Inflammatory macrophage treated with lipopolysaccharide for 1 hour (primary cell): ENCODE data around the gene SLC5A6.

Source experiments
- DNase-seq, 2 donors: peaks; one replicate each; pipeline ENCODE4 v3.0.0-alpha.2; 2020 to 2022

The SLC5A6 gene

DNA sequence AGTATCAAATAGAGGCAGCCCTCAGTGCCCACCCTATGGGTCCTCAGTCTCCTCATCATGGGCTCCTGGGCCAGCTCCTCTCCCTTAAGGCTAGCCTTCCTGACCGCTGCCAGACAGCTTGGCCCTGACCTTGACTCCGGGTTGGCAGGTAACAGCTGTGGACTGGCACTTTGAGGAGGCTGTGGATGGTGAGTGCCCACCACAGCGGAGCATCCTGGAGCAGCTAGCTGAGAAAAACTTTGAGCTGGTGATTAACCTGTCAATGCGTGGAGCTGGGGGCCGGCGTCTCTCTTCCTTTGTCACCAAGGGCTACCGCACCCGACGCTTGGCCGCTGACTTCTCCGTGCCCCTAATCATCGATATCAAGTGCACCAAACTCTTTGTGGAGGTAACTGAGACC lies 24.1 kb upstream of the SLC5A6 start:
- DNase-seq = no peak

DNA sequence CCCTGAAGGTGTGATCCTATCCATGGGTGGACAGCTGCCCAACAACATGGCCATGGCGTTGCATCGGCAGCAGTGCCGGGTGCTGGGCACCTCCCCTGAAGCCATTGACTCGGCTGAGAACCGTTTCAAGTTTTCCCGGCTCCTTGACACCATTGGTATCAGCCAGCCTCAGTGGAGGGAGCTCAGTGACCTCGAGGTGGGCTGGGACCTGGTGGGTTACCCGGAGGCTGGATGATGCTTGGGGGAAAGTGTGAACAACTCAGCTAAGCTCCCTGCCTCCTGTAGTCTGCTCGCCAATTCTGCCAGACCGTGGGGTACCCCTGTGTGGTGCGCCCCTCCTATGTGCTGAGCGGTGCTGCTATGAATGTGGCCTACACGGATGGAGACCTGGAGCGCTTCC lies 21.3 kb upstream of the SLC5A6 start:
- no peak for DNase-seq

DNA sequence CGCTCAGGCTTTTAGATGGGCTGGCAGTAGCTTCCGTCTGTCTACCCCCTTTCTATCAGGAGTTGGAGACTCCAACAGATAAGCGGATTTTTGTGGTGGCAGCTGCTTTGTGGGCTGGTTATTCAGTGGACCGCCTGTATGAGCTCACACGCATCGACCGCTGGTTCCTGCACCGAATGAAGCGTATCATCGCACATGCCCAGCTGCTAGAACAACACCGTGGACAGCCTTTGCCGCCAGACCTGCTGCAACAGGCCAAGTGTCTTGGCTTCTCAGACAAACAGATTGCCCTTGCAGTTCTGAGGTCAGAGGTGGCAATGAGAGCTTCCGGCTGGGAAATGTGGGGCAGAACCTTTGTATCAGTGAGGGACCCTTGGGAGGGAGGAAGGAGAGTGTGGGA lies 19.9 kb upstream of the SLC5A6 start:
- no peak for DNase-seq

DNA sequence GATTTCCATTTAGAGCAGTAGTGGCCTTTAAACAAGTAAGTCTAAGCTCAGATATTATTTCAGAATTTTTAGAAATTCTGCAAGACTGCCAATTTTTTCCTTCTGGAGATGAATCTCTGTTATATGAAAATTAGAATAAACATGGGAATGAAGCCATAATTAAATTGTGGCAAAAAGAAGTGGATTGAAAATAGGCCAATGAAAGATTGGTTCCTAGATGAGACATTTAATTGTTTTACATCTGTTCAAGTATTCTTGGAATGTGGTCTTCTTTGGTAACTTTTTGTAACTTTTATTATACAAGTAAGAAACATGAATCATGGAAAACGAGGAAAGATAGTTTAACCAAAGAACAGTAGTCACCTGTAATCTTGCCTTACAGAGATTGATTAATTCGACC lies 15.4 kb upstream of the SLC5A6 start:
- no peak for DNase-seq

DNA sequence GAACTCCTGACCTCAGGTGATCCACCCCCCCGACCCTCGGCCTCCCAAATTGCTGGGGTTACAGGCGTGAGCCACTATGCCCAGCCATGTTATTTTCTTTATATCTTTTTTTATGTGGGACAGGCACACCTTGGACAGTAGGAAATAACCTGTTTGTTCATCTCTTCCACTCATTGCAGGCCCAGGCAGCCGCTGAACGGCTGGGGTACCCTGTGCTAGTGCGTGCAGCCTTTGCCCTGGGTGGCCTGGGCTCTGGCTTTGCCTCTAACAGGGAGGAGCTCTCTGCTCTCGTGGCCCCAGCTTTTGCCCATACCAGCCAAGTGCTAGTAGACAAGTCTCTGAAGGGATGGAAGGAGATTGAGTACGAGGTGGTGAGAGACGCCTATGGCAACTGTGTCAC lies 13.5 kb upstream of the SLC5A6 start:
- no peak for DNase-seq

DNA sequence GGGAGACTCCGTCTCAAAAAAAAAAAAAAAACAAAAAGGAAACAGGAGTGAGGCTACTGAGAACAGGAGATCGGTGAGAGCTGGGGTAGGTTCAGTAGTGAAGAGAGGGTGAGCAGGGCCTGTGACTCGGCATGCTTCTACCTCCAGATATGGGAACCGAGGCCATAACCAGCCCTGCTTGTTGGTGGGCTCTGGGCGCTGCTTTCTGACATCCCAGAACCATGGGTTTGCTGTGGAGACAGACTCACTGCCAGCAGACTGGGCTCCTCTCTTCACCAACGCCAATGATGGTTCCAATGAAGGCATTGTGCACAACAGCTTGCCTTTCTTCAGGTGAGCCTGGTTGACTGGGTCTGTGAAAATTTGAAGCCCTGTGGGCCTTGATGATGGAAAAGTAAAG lies 11.3 kb upstream of the SLC5A6 start:
- no peak for DNase-seq

DNA sequence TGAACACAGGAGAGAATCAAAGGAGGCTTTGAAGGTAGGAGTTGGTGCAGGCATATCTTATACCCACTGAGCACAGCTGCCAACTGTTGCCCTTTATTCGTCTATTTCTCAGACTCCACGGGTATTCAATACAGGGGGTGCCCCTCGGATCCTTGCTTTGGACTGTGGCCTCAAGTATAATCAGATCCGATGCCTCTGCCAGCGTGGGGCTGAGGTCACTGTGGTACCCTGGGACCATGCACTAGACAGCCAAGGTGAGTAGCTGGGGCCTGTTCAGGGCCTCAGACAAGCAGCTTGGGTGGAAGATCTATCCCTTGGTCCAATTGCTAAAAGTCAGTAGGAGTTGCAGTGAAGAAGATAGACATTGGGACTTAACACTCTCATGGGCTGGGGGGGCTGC lies 10.3 kb upstream of the SLC5A6 start:
- no peak for DNase-seq

DNA sequence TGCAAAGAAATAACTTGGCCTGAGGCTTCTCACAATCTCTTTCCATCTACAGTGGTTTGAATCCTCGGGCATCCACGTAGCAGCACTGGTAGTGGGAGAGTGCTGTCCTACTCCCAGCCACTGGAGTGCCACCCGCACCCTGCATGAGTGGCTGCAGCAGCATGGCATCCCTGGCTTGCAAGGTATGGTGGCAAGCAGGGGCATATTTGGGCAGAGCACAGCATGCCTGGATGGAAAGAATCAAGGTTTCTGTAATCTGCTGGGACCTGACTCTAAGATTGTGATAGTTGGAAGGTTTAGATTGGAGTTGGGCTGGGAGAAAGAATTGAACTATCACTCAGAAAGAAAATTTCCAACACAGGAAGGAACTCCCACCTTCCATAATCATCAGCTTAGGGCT lies 9.1 kb upstream of the SLC5A6 start:
- no peak for DNase-seq

DNA sequence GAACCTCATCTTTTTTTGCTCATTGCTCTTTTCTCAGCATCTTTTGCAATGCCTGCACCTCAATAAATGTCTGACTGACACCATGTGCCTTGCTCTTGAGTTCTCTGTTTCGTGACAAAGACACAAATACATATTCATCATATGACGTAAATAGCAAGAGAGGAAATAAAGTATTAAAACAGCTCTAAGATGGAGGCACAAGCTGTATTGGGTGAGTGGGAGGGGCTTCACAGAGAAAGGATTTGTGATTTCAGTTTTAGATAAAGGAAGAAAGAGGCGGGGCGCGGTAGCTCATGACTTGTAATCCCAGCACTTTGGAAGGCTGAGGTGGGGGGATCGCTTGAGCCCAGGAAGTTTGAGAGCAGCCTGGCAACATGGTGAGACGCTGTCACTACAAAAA lies 8.0 kb upstream of the SLC5A6 start:
- no peak for DNase-seq

DNA sequence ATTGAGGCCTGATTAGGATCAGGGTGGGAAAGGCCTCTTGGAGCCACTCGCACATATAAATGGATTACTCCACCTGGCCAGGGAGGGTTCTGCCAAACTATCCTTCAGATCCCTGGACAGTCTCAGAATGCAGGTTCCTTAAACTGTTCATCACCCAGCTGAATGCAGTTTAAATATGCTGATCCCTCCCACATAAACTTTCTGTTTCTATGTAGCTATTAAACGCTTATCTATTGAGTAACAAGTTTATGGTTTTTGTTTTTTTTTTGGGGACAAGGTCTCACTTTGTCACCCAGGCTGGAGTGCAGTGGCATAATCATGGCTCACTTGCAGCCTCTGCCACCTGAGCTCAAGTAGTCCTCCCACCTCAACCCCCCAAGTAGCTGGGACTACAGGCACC lies 7.0 kb upstream of the SLC5A6 start:
- DNase-seq = peak in 1 of 2 donors; percentile 10

DNA sequence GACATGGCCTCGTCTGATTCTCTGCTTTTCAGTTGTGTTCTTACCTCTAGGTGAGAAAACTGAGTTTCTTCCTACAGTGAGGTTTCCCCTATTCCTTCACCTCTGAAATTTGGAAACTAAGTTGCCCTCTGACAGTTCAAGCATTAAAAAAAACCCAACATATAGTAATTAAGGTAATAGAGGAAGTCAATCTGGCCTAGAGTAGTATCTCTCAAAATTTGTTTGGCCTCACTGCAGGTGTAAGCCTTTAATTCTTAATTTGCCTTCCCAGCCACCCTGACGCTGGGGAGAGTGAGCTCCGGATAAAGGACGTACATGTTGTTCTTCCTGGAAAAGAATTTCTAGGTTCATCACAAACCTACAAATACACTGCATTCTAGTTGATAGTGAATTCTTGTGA lies 6.5 kb upstream of the SLC5A6 start:
- no peak for DNase-seq

DNA sequence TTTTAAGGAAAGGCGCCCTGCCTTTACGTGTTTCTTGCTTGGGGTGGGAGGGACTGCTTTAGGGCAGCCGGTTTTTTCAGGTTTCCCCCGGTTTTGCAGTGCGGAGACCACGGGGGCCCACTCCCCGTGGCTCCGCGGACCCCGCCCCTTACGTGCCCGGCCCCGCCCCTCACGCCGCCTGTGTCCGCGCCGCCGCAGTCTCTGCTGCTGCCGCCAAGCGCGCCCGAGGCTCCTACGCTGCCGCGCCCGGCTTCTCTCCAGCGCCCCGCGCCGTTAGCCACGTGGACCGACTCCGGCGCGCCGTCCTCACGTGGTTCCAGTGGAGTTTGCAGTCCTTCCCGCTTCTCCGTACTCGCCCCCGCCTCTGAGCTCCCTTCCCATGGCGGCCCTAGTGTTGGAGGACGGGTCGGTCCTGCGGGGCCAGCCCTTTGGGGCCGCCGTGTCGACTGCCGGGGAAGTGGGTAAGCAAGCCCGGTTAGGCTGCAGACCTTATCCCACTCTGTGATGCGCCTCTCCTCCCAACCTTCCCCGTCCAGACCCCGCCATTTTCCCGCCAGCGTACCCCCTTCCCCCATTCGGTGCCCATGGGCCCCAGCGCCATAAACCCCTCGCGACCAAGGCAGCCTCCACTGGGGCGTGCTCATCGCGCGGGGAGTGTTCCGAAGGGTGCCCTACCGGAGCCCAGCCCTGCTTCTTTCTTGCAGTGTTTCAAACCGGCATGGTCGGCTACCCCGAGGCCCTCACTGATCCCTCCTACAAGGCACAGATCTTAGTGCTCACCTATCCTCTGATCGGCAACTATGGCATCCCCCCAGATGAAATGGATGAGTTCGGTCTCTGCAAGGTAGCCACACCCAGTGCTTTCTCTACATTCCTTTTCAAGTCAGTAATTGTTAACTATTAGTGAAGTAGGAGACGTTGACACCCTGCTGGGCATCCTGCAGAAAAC lies 5.4 kb upstream of the SLC5A6 start, which contains the start of gene CAD:
Gene CAD (plus strand): TSS at position 197 of the 949 bp plus-strand sequence. CDS start 183 bp downstream, at position 380.
- DNase-seq = peak; percentile 85 to 87

DNA sequence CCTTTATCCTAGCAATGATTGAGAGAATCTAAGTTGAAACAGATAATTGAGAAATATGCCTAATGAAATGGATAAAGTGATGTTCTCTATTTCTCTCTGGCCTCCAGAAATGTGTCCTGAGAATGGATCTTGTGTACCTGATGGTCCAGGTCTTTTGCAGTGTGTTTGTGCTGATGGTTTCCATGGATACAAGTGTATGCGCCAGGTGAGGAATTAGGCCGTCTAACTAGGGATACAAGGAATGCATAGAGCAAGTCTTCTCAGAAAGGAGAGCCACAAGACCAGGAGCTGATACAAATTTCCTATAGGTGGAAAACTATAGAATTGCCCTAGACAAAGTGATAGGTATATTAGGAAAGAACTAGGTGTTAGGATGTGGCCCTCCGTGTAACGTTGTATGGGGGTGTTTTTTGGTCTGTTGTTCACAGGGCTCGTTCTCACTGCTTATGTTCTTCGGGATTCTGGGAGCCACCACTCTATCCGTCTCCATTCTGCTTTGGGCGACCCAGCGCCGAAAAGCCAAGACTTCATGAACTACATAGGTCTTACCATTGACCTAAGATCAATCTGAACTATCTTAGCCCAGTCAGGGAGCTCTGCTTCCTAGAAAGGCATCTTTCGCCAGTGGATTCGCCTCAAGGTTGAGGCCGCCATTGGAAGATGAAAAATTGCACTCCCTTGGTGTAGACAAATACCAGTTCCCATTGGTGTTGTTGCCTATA lies 4.5 kb upstream of the SLC5A6 start:
- no peak for DNase-seq

DNA sequence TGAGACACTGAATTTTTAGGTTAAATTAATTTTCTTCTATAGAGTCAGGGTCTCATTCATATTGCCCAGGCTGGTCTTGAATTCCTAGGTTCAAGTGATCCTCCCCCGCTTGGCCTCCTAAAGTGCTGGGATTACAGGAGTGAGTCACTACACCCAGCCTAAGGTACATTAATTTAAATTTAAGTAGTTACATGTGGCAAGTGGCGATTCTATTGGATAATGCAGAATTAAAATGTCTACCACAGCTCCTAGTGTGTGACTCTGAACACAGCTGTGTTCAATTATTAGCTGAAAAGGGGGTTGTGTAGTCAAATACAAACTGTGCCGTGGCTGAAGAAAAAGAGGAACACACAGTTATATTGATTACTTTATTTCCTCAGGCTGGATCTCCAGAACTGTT lies 2.9 kb upstream of the SLC5A6 start:
- DNase-seq = no peak

DNA sequence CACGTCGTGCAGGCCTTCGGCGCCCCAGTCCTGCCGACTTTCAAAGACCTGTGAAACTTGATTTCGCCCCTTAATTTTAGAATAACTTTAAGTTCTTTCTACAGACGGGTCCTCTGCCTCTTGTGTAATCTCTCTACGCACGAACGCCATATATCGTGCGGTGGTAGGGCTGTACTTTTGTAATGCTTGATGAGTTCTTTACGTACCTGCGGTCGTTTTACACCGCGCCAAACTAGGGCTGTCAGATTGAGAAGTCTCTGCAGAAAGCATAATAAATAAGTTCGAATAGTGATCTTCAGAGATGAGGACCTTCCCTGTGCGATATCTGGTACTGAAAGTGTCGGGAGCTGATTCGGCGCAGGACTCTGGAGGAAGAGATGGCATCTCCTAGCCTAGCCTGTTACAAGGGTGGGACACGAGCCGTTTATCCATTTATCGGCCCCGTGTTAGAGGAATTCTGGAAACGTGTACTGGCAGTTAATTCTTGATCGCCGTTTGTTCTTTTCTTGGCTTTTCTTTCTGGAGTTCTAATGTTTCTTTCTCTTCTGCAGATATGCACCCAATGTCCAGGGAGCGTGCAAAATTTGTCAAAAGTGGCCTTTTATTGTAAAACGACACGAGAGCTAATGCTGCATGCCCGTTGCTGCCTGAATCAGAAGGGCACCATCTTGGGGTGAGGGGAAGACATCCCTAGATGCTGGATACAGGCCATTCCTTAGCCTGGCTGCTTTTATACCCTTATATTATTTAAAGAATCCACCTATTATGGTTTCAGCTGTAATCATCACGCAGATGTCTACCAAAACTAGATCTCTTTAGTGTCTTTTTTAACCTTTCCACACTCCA lies 781 bp upstream of the SLC5A6 start:
- peak; percentile 29 to 51 for DNase-seq

DNA sequence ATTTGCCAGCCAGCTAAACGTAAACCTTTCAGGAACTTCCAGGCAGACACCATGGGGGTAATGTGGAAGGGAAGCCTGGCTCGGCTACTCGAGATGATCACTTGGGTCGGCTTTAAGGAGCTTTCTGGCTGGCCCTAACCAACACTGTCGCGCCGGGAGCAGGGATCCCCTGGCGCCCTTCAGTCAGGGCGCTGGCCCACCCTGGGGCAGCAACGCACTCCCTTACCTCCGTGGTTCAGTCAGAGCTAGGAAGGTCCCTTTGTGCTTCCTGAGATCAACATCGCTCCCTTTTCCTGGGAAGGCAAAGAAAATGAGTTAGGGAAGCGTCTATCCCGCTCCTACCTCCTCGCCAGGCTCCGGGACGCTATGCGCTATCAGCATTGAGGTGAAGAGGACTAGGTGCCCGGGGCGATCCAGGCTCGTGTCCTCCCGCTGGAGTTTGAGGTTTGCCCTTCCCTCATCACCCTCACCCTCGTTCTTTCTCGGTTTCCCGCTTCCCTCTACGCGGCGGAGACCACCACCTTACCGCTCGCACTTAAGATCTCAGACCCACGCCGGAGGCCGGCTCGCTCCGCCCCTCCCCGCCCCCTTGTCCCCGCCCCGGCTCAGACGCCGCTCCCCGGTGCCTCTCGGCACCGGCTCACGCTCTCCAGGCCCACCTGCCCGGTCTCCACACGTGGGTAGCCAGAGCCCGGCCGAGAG lies 676 bp downstream of the SLC5A6 start:
- DNase-seq = no peak

DNA sequence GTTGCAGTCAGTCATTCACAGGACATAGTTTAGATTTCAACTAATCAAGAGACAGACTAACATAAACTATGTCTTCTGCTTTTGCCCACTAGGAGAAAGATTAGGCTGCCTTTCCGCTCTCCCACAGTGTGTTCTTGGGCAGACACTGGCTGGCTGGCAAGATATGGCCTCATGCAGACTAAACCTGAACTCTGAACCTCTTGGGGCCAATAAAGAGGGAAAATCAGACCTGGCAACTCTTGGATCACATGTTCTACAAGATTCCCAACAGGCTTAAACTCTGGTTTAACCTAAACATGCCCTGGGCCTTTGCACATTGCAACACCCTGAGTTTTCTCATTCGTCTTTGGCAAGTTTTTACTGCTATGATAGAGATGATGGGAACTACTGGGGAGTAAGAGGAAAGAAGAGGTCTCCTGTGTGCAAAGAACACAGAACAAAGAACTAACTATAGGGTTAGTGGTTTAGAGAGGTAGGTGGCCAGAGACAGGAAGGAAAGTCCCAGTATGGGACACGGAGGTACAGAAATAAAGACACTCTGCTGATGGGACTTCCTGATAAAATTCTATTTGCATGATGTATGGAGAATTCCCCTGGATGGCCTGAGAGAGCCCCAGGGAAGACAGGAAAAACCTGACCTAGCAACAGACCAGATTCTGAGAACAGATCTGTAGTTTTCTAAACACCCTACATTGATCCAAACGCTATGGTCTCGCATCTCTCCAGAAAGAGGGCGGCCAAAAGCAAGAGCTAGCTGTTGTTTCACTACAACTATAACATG lies 2.3 kb downstream of the SLC5A6 start:
- peak in 1 of 2 donors; percentile 20 for DNase-seq

DNA sequence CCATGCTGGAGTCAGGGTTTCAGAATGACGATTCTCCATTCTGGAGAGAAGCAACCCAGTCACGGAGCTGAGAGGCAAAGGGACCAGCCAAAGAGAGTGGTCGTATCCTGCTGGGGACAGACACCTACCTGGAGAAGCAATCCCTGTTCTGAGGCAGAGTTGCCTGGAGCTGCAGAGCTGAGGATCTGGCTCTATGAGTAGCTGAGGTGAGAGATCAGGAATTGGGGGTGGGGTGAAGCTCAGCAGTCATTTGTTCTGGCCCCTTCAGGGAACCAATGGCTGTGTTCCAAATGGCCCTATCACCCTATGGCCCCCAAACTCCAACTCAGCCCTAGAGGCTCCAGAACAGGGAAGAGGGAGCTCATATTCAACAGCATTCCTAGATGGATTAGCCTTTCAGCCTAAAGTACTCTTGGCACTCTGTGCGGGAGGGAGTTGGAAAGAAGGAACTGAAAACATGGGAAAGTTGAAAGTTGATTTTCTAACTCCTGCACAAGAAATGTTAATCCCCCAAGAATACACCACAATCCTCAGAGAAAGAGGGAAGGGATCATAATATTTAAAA lies 3.5 kb downstream of the SLC5A6 start:
- no peak for DNase-seq

DNA sequence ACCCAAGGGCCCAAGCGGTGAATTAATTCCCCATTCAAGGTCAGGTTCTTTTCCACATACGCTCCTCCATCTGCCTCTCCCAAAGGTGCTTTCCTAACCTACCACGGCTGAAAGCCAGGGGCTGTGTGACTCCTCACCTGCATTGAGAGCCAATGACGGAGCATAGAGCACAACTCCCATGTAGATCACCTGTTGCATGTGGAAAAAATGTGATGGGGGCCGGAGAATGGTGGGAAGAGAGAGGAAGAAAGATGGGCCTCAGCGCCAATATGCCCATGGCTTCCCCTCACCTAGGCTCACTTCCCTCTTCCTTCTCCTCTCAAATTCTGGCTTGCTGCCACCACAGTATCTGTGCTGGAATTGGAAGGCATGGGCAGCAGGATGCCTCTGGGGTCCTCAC lies 5.7 kb downstream of the SLC5A6 start:
- no peak for DNase-seq

DNA sequence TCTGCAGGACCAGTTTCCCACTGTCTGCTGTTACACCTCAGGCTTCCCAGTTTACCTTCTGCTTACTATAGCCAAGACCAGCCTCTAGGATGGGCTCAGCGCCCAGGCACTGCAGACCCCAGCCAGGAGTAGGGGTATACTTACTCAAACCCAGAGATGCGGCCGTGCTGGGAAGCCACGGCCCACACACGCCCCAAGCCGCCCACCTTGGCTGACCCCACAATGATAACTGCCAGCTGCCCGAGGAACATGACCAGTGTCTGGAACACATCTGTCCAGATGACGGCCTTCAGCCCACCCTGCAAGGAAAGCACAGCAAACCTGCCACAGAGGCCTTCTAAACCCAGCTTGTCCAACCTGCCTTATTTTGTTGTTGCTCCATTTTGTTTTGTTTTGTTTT lies 6.9 kb downstream of the SLC5A6 start:
- DNase-seq = no peak

DNA sequence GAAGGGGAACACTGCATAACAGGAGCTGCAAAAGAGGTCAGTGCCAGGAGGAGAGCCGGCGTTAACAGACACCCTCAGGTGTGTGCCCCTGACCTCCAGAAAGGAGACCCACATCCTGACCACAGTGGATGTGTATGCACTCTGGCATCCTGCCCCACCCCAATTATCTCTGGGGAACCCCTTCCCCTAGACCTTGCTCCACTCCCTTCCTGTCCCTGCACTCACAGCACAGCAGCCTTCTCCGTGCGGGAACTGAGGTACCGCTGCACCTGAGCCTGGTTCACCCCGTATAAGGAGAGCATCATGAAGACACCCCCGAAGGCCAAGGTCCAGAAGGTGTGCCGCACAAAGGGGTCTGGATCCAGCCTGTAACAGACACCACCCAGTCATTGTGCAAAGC lies 7.5 kb downstream of the SLC5A6 start:
- no peak for DNase-seq
